ENCODE measurements around the gene TRIM34. TPM values are rescaled to one million over a fixed set of nuclear protein-coding genes. Genes with fewer than 3 reads are reported as not detected.

TRIM34 gene
- polyA plus RNA-seq, 1 of the 3 experiments (the other 2 are of a cell fraction), result 3.2 TPM

- no peaks in the 10 kb centered on the region for H3K9me2 ChIP-seq
- under 1% methylated on average over 13 of the region's 13 CpGs for WGBS (ENCODE audit: low lambda C conversion rate)
- H3K27me3 ChIP-seq (ENCODE audit: insufficient read depth), result no peaks in the 10 kb centered on the region
- no peaks in the 10 kb centered on the region for H3K4me1 ChIP-seq (ENCODE audit: control insufficient read depth in 1 of 2, insufficient read depth in 2 of 2, low read depth in 1 of 2, low read length in 1 of 2)
- peaks cover 2 to 5% of the 10 kb centered on the region in 2 experiments for H3K36me3 ChIP-seq (replicated peaks in 1 of 2; ENCODE audit: control insufficient read depth in 1 of 2, insufficient read depth in 2 of 2, low read length in 1 of 2)
- H4K20me1 ChIP-seq (ENCODE audit: insufficient read depth), result no peaks in the 10 kb centered on the region
- ChIA-PET CTCF (no interaction called here), POLR2A (no interaction called here)
- peaks cover 32% of the 10 kb centered on the region for H3K79me2 ChIP-seq (ENCODE audit: insufficient read depth)
- H3K9ac ChIP-seq, result peak within 1 kb of the TSS; percentile 83
- H3K9me3 ChIP-seq, result no peaks in the 10 kb centered on the region
- H3K4me3 ChIP-seq (ENCODE audit: low read depth in 2 of 2, low read length in 1 of 2), result peak within 1 kb of the TSS; percentile 52 to 74
- peaks cover 13% of the 10 kb centered on the region for H3F3A ChIP-seq (replicated peaks; ENCODE audit: insufficient read depth)
- TF ChIP-seq FOXM1 (IDR thresholded peaks at IDR 0.05; ENCODE audit: low read depth) (no peak), GABPA (IDR thresholded peaks at IDR 0.05; ENCODE audit: low read depth) (peak; percentile 26; the same call in 1 of the 2 replicates), MAX (IDR thresholded peaks at IDR 0.05; ENCODE audit: low read depth) (0 out of 2 replicates have a peak, but pooled peaks have one; percentile 12), SIN3A (IDR thresholded peaks at IDR 0.05; ENCODE audit: borderline replicate concordance, low read depth, low read length) (peak; percentile 17; the same call in 1 of the 2 replicates), FOSL2 (IDR thresholded peaks at IDR 0.05; ENCODE audit: borderline replicate concordance, low read depth) (peak; percentile 43; the same call in 1 of the 2 replicates), USF1 (IDR thresholded peaks at IDR 0.05; ENCODE audit: borderline replicate concordance, low read depth) (no peak), NFIC (IDR thresholded peaks at IDR 0.05; ENCODE audit: borderline replicate concordance) (no peak; the same call in 1 of the 2 replicates), PBX3 (IDR thresholded peaks at IDR 0.05) (peak; percentile 28; the same call in 1 of the 2 replicates), USF2 (IDR thresholded peaks at IDR 0.05; ENCODE audit: borderline replicate concordance, low read depth, low read length) (no peak), ELF1 (IDR thresholded peaks at IDR 0.05) (0 out of 2 replicates have a peak, but pooled peaks have one; percentile 30), POLR2AphosphoS5 (IDR thresholded peaks at IDR 0.05; ENCODE audit: low read depth, low read length) (peak; percentile 66; the same call in 1 of the 2 replicates), YY1 (IDR thresholded peaks at IDR 0.05; ENCODE audit: low read depth) (no peak), RFX5 (IDR thresholded peaks at IDR 0.05; ENCODE audit: low read length) (peak; percentile 57; the same call in 1 of the 2 replicates), TCF12 (IDR thresholded peaks at IDR 0.05) (peak; percentile 16; the same call in 1 of the 2 replicates), CTCF (IDR thresholded peaks at IDR 0.05) (peak; percentile 70), JUND (IDR thresholded peaks at IDR 0.05) (peak; percentile 39), TAF1 (IDR thresholded peaks at IDR 0.05; ENCODE audit: borderline replicate concordance, low read depth, low read length) (peak; percentile 50; the same call in 1 of the 2 replicates)
- peak within 1 kb of the TSS; percentile 96 for H3K4me2 ChIP-seq
- peak within 1 kb of the TSS; percentile 78 to 100; a peak in 3 of 4 replicates for H3K27ac ChIP-seq (ENCODE audit: low read depth in 2 of 2, low read length in 1 of 2)
- DNase-seq, result peak; percentile 45
- peak within 1 kb of the TSS; percentile 91 for H2AFZ ChIP-seq (ENCODE audit: low read depth)
Observed at GRCh38 chr11:5684646-5685362, 60.0 kb downstream of the TRIM34 start, which contains the start of gene TRIM5. Gene TRIM5, minus strand, starts transcription at chr11:5685074. Its CDS starts 4,897 bp downstream, at chr11:5680177.
